Measurements from ENCODE around the gene SLC1A5.

- no peak for TF ChIP-seq IRF1 (CRISPR knock-in tag; IDR thresholded peaks at IDR 0.05)
- no peak for TF ChIP-seq CTCF (IDR thresholded peaks at IDR 0.05)
- TF ChIP-seq ZNF121 (CRISPR knock-in tag; IDR thresholded peaks at IDR 0.05) = no peak
- no peak for TF ChIP-seq ZBTB21 (CRISPR knock-in tag; IDR thresholded peaks at IDR 0.05; ENCODE audit: borderline replicate concordance)
- no peak for TF ChIP-seq SP1 (CRISPR knock-in tag; conservative IDR thresholded peaks at IDR 0.05)
- no peak for TF ChIP-seq AFF4 (CRISPR knock-in tag; IDR thresholded peaks at IDR 0.05; ENCODE audit: borderline replicate concordance)
- TF ChIP-seq STAT6 (CRISPR knock-in tag; conservative IDR thresholded peaks at IDR 0.05; ENCODE audit: low read depth) = no peak
- TF ChIP-seq IRF2 (CRISPR knock-in tag; IDR thresholded peaks at IDR 0.05; ENCODE audit: borderline replicate concordance, low read depth) = no peak
- TF ChIP-seq NR2C2 (CRISPR knock-in tag; IDR thresholded peaks at IDR 0.05) = no peak
Measured at GRCh38 chr19:46732172-46732938, 56.0 kb downstream of the SLC1A5 start.
